C4-2B (cell line): ENCODE results near the gene SULT1A2.
"Not testable (repeated sequence)": the region's sequence is repeated elsewhere in the genome, so short reads cannot be mapped to it uniquely, and the experiment has no call there.

ENCODE experiments used
- ZFX ChIP-seq: fragments of 450-650 bp; IDR thresholded peaks from 2 replicates; pipeline ENCODE4 v1.6.1; 2017
- TF ChIP-seq, protein P1 (sequence below): fragments of 450-650 bp; conservative IDR thresholded peaks from 2 replicates; pipeline ENCODE4 v1.5.1; 2017; ENCODE audit warnings: mild to moderate bottlenecking

DNA sequence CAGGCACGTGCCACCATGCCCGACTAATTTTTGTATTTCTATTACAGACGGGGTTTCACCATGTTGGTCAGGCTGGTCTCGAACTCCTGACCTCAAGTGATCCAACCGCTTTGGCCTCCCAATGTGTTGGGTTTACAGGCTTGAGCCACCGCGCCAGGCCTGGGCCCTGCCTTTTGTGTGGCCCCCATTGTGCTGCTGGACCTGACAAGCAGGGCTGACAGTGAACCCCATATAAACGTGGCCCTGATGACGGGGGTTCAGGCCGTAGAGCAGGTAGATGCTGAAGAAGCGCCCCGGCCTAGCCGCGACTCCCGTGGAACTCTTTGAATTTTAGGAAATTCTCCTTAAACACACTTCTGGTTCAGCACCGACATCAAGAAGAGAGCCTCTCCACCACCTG, 17.7 kb upstream of the SULT1A2 start:
- TF ChIP-seq, protein P1, sequence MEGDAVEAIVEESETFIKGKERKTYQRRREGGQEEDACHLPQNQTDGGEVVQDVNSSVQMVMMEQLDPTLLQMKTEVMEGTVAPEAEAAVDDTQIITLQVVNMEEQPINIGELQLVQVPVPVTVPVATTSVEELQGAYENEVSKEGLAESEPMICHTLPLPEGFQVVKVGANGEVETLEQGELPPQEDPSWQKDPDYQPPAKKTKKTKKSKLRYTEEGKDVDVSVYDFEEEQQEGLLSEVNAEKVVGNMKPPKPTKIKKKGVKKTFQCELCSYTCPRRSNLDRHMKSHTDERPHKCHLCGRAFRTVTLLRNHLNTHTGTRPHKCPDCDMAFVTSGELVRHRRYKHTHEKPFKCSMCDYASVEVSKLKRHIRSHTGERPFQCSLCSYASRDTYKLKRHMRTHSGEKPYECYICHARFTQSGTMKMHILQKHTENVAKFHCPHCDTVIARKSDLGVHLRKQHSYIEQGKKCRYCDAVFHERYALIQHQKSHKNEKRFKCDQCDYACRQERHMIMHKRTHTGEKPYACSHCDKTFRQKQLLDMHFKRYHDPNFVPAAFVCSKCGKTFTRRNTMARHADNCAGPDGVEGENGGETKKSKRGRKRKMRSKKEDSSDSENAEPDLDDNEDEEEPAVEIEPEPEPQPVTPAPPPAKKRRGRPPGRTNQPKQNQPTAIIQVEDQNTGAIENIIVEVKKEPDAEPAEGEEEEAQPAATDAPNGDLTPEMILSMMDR: not testable (repeated sequence)
- not testable (repeated sequence) for TF ChIP-seq ZFX
